Measurements from ENCODE around the gene SKAP1.

DNA sequence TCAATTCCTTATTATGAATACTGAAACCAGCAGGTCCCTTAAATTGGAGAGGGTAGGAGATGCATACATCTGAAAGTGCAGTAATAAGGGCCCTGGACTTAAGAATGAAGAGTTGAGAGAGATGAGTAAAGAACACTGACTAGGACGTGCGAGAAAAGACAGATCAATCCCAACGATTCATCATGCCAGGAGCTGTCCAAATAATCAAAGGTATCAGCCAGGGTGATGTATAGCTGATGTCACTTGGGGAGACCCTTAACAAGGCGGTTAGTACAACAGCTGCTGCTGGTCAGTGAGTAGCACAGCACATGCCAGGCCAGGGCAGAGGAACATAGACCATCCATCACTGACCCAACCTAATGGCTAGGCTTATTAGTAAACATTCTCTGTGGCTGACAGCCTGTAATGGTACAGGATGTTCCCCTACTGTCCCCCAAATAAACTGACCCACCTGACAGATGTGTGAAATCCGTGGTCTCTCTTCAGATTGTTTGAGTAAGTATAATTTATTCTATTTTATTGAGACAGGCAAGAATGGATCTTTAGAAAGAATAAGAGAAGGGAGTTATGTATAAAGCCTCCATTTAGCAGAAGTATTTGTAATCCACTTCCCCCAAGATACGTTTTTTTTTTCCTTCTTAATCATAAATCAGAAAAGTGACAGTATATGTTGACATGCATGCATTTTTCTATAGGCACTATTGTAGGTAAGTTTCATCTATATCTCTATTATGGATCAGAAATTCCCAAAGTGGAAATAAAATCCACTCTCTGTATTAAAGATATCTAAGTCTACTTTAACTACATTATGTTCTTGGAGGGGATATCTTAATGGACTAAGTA lies 204.1 kb downstream of the SKAP1 start:
- TF ChIP-seq, protein P1, sequence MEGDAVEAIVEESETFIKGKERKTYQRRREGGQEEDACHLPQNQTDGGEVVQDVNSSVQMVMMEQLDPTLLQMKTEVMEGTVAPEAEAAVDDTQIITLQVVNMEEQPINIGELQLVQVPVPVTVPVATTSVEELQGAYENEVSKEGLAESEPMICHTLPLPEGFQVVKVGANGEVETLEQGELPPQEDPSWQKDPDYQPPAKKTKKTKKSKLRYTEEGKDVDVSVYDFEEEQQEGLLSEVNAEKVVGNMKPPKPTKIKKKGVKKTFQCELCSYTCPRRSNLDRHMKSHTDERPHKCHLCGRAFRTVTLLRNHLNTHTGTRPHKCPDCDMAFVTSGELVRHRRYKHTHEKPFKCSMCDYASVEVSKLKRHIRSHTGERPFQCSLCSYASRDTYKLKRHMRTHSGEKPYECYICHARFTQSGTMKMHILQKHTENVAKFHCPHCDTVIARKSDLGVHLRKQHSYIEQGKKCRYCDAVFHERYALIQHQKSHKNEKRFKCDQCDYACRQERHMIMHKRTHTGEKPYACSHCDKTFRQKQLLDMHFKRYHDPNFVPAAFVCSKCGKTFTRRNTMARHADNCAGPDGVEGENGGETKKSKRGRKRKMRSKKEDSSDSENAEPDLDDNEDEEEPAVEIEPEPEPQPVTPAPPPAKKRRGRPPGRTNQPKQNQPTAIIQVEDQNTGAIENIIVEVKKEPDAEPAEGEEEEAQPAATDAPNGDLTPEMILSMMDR (conservative IDR thresholded peaks at IDR 0.05; ENCODE audit: low read depth in 2 of 2), result no peak
- no peak for TF ChIP-seq EZH2 (IDR thresholded peaks at IDR 0.05; ENCODE audit: low read depth, unreplicated experiment)
- no peak for TF ChIP-seq EZH2phosphoT487 (IDR thresholded peaks at IDR 0.05; ENCODE audit: unreplicated experiment)

Data from GM23338 (cell line).